ENCODE data around the gene ZBTB16.

The ZBTB16 gene

GRCh38 chr11:114099392-114100178, 40.1 kb downstream of the ZBTB16 start:
- FAIRE-seq = peak; percentile 4

GRCh38 chr11:114102993-114103896, 43.7 kb downstream of the ZBTB16 start:
- no peak for FAIRE-seq
- no peak for DNase-seq (ENCODE audit: insufficient read length, low spot score)

More at GRCh38 chr11:114099392-114100178, 40.1 kb downstream of the ZBTB16 start:
- no peak for DNase-seq (ENCODE audit: insufficient read length, low spot score)

GRCh38 chr11:114105611-114106010, 46.1 kb downstream of the ZBTB16 start:
- DNase-seq (ENCODE audit: insufficient read length, low spot score) = no peak
- FAIRE-seq = no peak

GRCh38 chr11:114106047-114106446, 46.5 kb downstream of the ZBTB16 start:
- DNase-seq (ENCODE audit: insufficient read length, low spot score) = no peak
- FAIRE-seq = no peak

- FAIRE-seq = no peak
- no peak for DNase-seq (ENCODE audit: insufficient read length, low spot score)
These were observed 47.5 kb downstream of the ZBTB16 start for GRCh38 chr11:114106986-114107385.

- DNase-seq (ENCODE audit: insufficient read length, low spot score) (no peak), FAIRE-seq (no peak)
These were observed 49.1 kb downstream of the ZBTB16 start for GRCh38 chr11:114108501-114109205.

GRCh38 chr11:114109206-114110090, 49.9 kb downstream of the ZBTB16 start:
- FAIRE-seq = no peak
- DNase-seq (ENCODE audit: insufficient read length, low spot score) = no peak

- DNase-seq (ENCODE audit: insufficient read length, low spot score) (no peak), FAIRE-seq (no peak)
These were observed 50.6 kb downstream of the ZBTB16 start for GRCh38 chr11:114110123-114110522.

- FAIRE-seq (no peak), DNase-seq (ENCODE audit: insufficient read length, low spot score) (no peak)
These were observed 51.7 kb downstream of the ZBTB16 start for GRCh38 chr11:114110952-114111947.

- no peak for FAIRE-seq
- no peak for DNase-seq (ENCODE audit: insufficient read length, low spot score)
These were observed 56.0 kb downstream of the ZBTB16 start for GRCh38 chr11:114115451-114115928.

GRCh38 chr11:114116357-114116756, 56.8 kb downstream of the ZBTB16 start:
- FAIRE-seq = no peak
- no peak for DNase-seq (ENCODE audit: insufficient read length, low spot score)

GRCh38 chr11:114116800-114117199, 57.3 kb downstream of the ZBTB16 start:
- DNase-seq (ENCODE audit: insufficient read length, low spot score) (no peak), FAIRE-seq (no peak)

- FAIRE-seq = no peak
- DNase-seq (ENCODE audit: insufficient read length, low spot score) = no peak
These were observed 61.1 kb downstream of the ZBTB16 start for GRCh38 chr11:114120606-114121005.

- FAIRE-seq (no peak), DNase-seq (ENCODE audit: insufficient read length, low spot score) (no peak)
These were observed 61.6 kb downstream of the ZBTB16 start for GRCh38 chr11:114121138-114121537.

GRCh38 chr11:114121804-114122504, 62.4 kb downstream of the ZBTB16 start:
- DNase-seq (ENCODE audit: insufficient read length, low spot score) (no peak), FAIRE-seq (no peak)

GRCh38 chr11:114122686-114123085, 63.2 kb downstream of the ZBTB16 start:
- DNase-seq (ENCODE audit: insufficient read length, low spot score) (no peak), FAIRE-seq (no peak)

- no peak for FAIRE-seq
- DNase-seq (ENCODE audit: insufficient read length, low spot score) = no peak
These were observed 64.3 kb downstream of the ZBTB16 start for GRCh38 chr11:114123692-114124330.
